HG02840 (cell line): ENCODE results near the gene DOP1B.
A peak's percentile ranks its signal among the peaks of the same experiment; 100 is the strongest.
"Not testable (repeated sequence)": the region's sequence is repeated elsewhere in the genome, so short reads cannot be mapped to it uniquely, and the experiment has no call there.

Source experiments
- ATAC-seq: cut with Tn5 transposase; IDR thresholded peaks from one replicate; pipeline ENCODE4 v1.9.1; 2021; ENCODE audit warnings: mild to moderate bottlenecking, moderate library complexity, moderate number of reproducible peaks; ENCODE audit not compliant: unreplicated experiment, low FRiP score

DOP1B gene

GRCh38 chr21:36156815-36157670, at the start of gene DOP1B:
DOP1B (plus strand) TSS chr21:36156824; CDS start chr21:36164734, 7,910 bp downstream.
- ATAC-seq = peak; percentile 22

GRCh38 chr21:36109868-36110267, 46.8 kb upstream of the DOP1B start:
- ATAC-seq = no peak

- no peak for ATAC-seq
These were observed 45.4 kb upstream of the DOP1B start for GRCh38 chr21:36111238-36111637.

- ATAC-seq = no peak
These were observed 42.8 kb upstream of the DOP1B start for GRCh38 chr21:36113647-36114428.

- ATAC-seq = no peak
These were observed 41.4 kb upstream of the DOP1B start for GRCh38 chr21:36115138-36115730.

- ATAC-seq = no peak
These were observed 39.3 kb upstream of the DOP1B start for GRCh38 chr21:36117286-36117741.

GRCh38 chr21:36120304-36120888, 36.2 kb upstream of the DOP1B start:
- no peak for ATAC-seq

GRCh38 chr21:36122977-36123376, 33.6 kb upstream of the DOP1B start:
- ATAC-seq = no peak

- ATAC-seq = no peak
These were observed 32.2 kb upstream of the DOP1B start for GRCh38 chr21:36124395-36124794.

- no peak for ATAC-seq
These were observed 31.0 kb upstream of the DOP1B start for GRCh38 chr21:36125512-36126207.

GRCh38 chr21:36126208-36126565, 30.4 kb upstream of the DOP1B start:
- no peak for ATAC-seq

- no peak for ATAC-seq
These were observed 30.0 kb upstream of the DOP1B start for GRCh38 chr21:36126621-36127110.

- ATAC-seq = no peak
These were observed 29.2 kb upstream of the DOP1B start for GRCh38 chr21:36127250-36127904.

- no peak for ATAC-seq
These were observed 28.6 kb upstream of the DOP1B start for GRCh38 chr21:36127977-36128376.

- ATAC-seq = no peak
These were observed 27.4 kb upstream of the DOP1B start for GRCh38 chr21:36129219-36129618.

- ATAC-seq = not testable (repeated sequence)
These were observed 26.2 kb upstream of the DOP1B start for GRCh38 chr21:36130414-36130762.

- not testable (repeated sequence) for ATAC-seq
These were observed 25.8 kb upstream of the DOP1B start for GRCh38 chr21:36130839-36131238.

GRCh38 chr21:36132696-36133095, 23.9 kb upstream of the DOP1B start:
- no peak for ATAC-seq

- ATAC-seq = no peak
These were observed 21.7 kb upstream of the DOP1B start, which contains the start of gene CBR3 for GRCh38 chr21:36134803-36135390. CBR3 (plus strand) TSS chr21:36135079; CDS start chr21:36135193, 114 bp downstream.
